SH-SY5Y (cell line): ENCODE measurements around the gene GID8.

Experiments used
- GATA2 ChIP-seq: IDR thresholded peaks from 2 replicates; pipeline ENCODE4 v1.6.1; 2011; ENCODE audit warnings: mild to moderate bottlenecking, low read depth, low read length
- GATA3 ChIP-seq: IDR thresholded peaks from 2 replicates; pipeline ENCODE4 v1.6.1; 2011; ENCODE audit warnings: low read depth, mild to moderate bottlenecking, low read length, moderate library complexity

The GID8 gene

GRCh38 chr20:62980970-62981369, 43.0 kb downstream of the GID8 start:
- TF ChIP-seq GATA2 (no peak), GATA3 (no peak)

GRCh38 chr20:62982124-62983075, 44.5 kb downstream of the GID8 start:
- no peak for TF ChIP-seq GATA3
- no peak for TF ChIP-seq GATA2

DNA sequence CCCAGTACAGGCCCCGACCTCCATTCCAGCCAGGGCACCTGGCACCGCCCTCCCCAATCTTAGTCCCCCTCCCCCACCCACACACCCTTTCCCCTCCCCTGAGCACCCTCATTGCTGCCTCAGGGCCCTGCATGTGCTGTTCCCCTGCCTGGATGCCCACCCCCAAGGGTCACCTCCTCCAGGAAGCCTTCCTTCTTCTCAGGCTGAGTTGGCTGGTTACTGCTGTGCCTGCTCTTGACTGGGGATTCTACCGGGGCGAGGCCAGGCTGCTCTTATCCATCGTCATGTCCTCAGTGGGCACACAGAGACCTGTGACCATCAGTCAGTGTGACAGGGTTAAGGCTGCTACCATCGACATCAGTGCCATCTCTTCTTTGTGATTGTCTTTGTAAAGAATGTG, 45.3 kb downstream of the GID8 start:
- no peak for TF ChIP-seq GATA2
- no peak for TF ChIP-seq GATA3

DNA sequence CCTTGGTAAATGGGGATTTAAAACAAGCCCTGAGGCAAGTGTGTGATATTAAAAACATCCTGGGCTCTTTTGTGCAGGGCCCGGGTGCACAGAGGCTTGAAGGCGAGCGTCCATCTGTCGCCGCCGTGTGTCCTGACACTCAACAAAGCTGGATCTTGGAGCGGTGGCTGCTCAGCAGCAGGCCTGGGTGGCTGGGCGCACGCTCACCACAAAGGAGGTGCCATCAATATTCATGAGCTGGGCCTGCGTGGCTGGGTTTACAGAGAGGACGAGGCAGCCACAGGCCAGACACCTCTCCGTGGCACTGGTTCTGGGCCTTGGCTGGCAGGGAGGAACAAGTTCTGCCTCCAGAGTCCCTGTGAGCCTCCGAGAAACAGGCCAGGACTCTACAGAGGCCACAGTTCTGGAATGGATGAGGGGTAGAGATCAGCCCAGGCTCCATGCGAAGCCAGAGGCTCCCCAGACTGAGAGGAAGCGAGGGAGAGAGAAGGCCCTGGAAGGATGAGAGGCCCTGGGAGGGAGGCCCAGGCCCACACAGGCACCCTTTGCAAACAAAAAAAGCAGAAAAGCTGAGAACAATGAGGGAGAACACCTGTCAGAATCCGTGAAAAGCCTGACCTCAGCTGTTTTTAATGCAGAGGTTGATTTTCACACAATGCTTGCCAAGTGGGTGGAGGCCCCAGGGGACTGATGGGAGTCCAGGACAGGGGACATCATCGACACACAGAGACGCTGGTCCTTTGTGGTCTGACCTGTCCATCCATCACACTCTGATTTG, 46.9 kb downstream of the GID8 start:
- TF ChIP-seq GATA2 (no peak), GATA3 (no peak)

DNA sequence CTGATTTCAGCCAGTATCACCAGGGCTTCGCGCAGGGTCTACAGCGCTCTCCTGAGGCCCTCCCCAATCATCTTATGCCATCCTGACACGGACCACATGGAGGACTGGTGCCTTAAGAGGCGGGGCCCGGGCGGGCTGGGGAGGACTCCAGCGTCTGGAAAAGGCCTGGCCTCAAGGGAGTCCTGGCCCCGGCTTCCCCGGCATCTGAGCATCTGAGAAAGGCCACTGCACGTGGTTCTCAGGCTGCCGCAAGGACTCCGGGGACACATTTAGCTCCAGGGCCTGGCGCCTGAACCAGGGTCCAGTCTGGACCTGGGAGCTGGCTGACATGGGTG, 47.5 kb downstream of the GID8 start:
- TF ChIP-seq GATA2 (no peak), GATA3 (no peak)

- TF ChIP-seq GATA2, result no peak
- no peak for TF ChIP-seq GATA3
These were observed 48.4 kb downstream of the GID8 start for GRCh38 chr20:62986257-62986800.

- TF ChIP-seq GATA3, result no peak
- TF ChIP-seq GATA2, result no peak
These were observed 49.2 kb downstream of the GID8 start for GRCh38 chr20:62987114-62987513.

GRCh38 chr20:62989201-62989601, 51.3 kb downstream of the GID8 start:
- TF ChIP-seq GATA2 (no peak), GATA3 (no peak)

DNA sequence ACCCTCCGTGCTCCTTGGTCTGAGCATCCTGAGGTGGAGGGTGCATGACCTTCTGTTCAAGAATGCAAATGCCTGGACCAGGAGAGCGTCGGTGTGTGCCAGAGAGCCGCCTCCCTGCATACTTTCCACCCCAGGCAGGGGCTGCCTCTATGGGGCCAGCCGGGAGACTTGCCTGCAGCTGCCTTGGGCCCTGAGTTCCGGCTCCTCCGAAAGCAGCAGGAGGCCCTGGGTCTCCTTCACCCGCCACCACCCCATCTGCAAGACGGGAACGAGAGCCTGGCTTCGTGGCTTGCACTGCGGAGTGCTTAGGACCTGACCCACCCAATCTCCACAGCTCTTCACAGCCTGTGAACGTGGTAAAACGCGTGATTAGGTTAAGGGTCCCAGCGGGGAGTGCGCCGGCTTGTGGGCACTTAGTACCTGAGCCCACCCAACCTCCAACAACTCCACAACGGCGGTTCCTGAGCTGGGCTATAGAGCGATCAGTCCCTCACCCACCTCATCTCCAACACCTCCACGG, 52.4 kb downstream of the GID8 start:
- TF ChIP-seq GATA3 (no peak), GATA2 (no peak)

- TF ChIP-seq GATA2 (no peak), GATA3 (no peak)
These were observed 53.4 kb downstream of the GID8 start for GRCh38 chr20:62991196-62991807.

DNA sequence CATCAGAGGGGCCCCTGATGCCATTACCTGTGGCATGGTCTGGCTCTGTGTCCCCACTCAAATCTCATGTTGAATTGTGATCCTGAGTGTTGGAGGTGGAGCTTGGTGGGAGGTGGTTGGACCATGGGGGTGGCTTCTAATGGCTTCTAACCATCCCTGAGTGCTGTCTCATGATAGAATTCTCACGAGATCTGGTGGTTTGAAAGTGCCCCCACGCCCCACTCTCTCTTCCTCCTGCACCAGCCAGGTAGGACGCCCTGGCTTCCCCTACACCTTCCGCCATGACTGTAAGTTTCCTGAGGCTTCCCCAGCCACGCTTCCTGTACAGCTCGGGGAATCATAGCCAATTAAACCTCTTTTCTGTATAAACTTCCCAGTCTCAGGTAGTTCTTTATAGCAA, 53.9 kb downstream of the GID8 start:
- TF ChIP-seq GATA2 (no peak), GATA3 (no peak)

DNA sequence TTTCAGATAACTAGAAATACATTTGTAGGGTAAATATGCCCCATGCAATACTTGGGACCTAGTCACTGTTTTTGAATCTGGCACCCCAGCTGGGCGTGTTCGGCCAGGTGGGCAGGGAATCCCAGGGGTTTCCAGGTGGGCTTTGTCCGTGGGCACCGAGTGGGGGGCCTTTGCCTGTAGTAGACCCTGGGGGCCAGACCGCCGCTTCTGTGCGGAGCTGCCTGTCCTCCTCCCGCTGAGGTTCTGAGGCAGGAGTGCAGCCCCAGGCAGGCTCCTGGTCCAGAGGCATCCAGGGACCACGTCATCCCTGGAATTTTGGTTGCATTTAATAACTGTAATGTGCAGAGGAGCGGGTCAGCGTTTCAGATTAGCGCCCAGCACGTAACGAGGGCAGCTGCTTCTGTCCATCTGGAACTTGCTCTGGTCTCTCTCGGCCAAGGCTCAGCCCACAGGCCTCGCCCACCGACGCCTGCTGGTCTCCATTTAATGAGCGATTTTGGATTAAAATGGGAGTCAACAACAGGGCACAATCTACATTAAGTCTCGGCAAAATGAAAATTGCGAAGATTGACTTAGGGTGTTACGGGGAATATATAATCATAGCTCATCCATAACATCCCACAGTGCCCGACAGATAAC, 56.0 kb downstream of the GID8 start:
- TF ChIP-seq GATA2 (no peak), GATA3 (no peak)

DNA sequence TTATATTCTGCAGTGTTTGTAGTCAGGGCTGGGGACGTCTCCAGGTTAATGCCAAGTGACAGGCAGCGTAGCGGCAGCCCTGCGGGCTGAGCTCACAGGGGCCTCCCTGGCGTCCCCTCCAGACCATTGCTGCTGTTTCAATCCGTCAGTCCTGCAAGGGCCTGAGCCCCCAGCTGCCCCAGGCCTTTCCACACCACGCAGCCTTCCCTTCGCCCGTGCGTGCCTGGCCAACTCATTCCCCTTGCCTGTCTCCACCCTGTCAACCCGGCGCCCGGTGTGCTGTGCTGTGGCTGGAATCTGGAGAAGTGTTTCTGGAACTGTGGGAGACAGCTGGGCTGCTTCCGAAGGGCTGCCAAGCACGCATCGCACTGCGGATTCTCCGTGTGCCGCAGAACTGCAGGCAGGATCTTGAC, 56.9 kb downstream of the GID8 start:
- TF ChIP-seq GATA3, result no peak
- TF ChIP-seq GATA2, result no peak
